ENCODE data around the gene SPRY1.

- TF ChIP-seq CTCF (conservative IDR thresholded peaks at IDR 0.05; ENCODE audit: low read length) (no peak), EZH2phosphoT487 (IDR thresholded peaks at IDR 0.05; ENCODE audit: borderline replicate concordance) (no peak)
Measured at GRCh38 chr4:123417813-123418212, 21.2 kb downstream of the SPRY1 start.

All from Loucy (cell line).